IPS-15b (cell line): ENCODE results near the gene RBM15B.
"Not testable (repeated sequence)": the region's sequence is repeated elsewhere in the genome, so short reads cannot be mapped to it uniquely, and the experiment has no call there.

Experiments used
- H3K27me3 ChIP-seq: one replicate; pipeline ENCODE4 v1.6.1; 2013; ENCODE audit warnings: low read length; ENCODE audit not compliant: control insufficient read depth, insufficient read depth
- H3K36me3 ChIP-seq: one replicate; pipeline ENCODE4 v1.6.1; 2013; ENCODE audit warnings: low read length; ENCODE audit not compliant: control insufficient read depth, insufficient read depth
- H3K4me1 ChIP-seq: one replicate; pipeline ENCODE4 v1.6.1; 2013; ENCODE audit warnings: mild to moderate bottlenecking, low read length; ENCODE audit not compliant: control insufficient read depth, insufficient read depth
- H3K4me3 ChIP-seq: one replicate; pipeline ENCODE4 v1.5.1; 2013; ENCODE audit warnings: low read depth, low read length
- H3K9ac ChIP-seq: one replicate; pipeline ENCODE4 v1.6.1; 2013; ENCODE audit warnings: low read depth, mild to moderate bottlenecking, low read length
- H3K9me3 ChIP-seq: one replicate; pipeline ENCODE4 v1.6.1; 2013; ENCODE audit warnings: mild to moderate bottlenecking, low read length; ENCODE audit not compliant: control insufficient read depth, insufficient read depth

RBM15B gene

GRCh38 chr3:51361746-51362145 lies 29.3 kb upstream of the RBM15B start:
- no peaks in the 10 kb centered on the region for H3K9me3 ChIP-seq
- H3K36me3 ChIP-seq = peaks cover 9% of the 10 kb centered on the region
- no peak overlapping the region for H3K4me3 ChIP-seq
- no peaks in the 10 kb centered on the region for H3K27me3 ChIP-seq
- H3K9ac ChIP-seq = no peak overlapping the region
- no peaks in the 10 kb centered on the region for H3K4me1 ChIP-seq

GRCh38 chr3:51362476-51362875 lies 28.6 kb upstream of the RBM15B start:
- H3K4me3 ChIP-seq = no peak overlapping the region
- peaks cover 4% of the 10 kb centered on the region for H3K36me3 ChIP-seq
- H3K4me1 ChIP-seq = no peaks in the 10 kb centered on the region
- H3K9ac ChIP-seq = no peak overlapping the region
- H3K27me3 ChIP-seq = no peaks in the 10 kb centered on the region
- no peaks in the 10 kb centered on the region for H3K9me3 ChIP-seq

GRCh38 chr3:51368276-51368675 lies 22.8 kb upstream of the RBM15B start:
- H3K36me3 ChIP-seq, H3K9me3 ChIP-seq, H3K9ac ChIP-seq, H3K4me1 ChIP-seq, H3K4me3 ChIP-seq, H3K27me3 ChIP-seq: not testable (repeated sequence)

- Histone ChIP-seq H3K4me3 (no peak overlapping the region), H3K4me1 (no peaks in the 10 kb centered on the region)
Observed at GRCh38 chr3:51371943-51372557, 19.0 kb upstream of the RBM15B start.

GRCh38 chr3:51373658-51374421 lies 17.2 kb upstream of the RBM15B start:
- no peaks in the 10 kb centered on the region for H3K9me3 ChIP-seq
- no peaks in the 10 kb centered on the region for H3K27me3 ChIP-seq
- H3K4me1 ChIP-seq = no peaks in the 10 kb centered on the region
- no peak overlapping the region for H3K4me3 ChIP-seq
- H3K36me3 ChIP-seq = peaks cover 4% of the 10 kb centered on the region
- H3K9ac ChIP-seq = no peak overlapping the region

More at GRCh38 chr3:51371943-51372557, 19.0 kb upstream of the RBM15B start:
- H3K36me3 ChIP-seq = peaks cover 8% of the 10 kb centered on the region
- no peaks in the 10 kb centered on the region for H3K9me3 ChIP-seq
- H3K27me3 ChIP-seq = no peaks in the 10 kb centered on the region
- no peak overlapping the region for H3K9ac ChIP-seq

- no peaks in the 10 kb centered on the region for H3K27me3 ChIP-seq
- no peaks in the 10 kb centered on the region for H3K4me1 ChIP-seq
- H3K9ac ChIP-seq = no peak overlapping the region
- H3K9me3 ChIP-seq = no peaks in the 10 kb centered on the region
- peaks cover 4% of the 10 kb centered on the region for H3K36me3 ChIP-seq
- no peak overlapping the region for H3K4me3 ChIP-seq
Observed at GRCh38 chr3:51374456-51374855, 16.6 kb upstream of the RBM15B start.

- no peaks in the 10 kb centered on the region for H3K27me3 ChIP-seq
Observed at GRCh38 chr3:51375136-51375535, 15.9 kb upstream of the RBM15B start.

GRCh38 chr3:51375571-51375970 lies 15.5 kb upstream of the RBM15B start:
- H3K9me3 ChIP-seq = no peaks in the 10 kb centered on the region
- H3K4me3 ChIP-seq = no peak overlapping the region

More at GRCh38 chr3:51375136-51375535, 15.9 kb upstream of the RBM15B start:
- H3K4me1 ChIP-seq = no peaks in the 10 kb centered on the region
- no peak overlapping the region for H3K9ac ChIP-seq
- no peak overlapping the region for H3K4me3 ChIP-seq
- H3K36me3 ChIP-seq = peaks cover 4% of the 10 kb centered on the region
- no peaks in the 10 kb centered on the region for H3K9me3 ChIP-seq

GRCh38 chr3:51378065-51378464 lies 13.0 kb upstream of the RBM15B start:
- H3K36me3 ChIP-seq = peaks cover 4% of the 10 kb centered on the region

More at GRCh38 chr3:51375571-51375970, 15.5 kb upstream of the RBM15B start:
- peaks cover 4% of the 10 kb centered on the region for H3K36me3 ChIP-seq
- no peaks in the 10 kb centered on the region for H3K4me1 ChIP-seq
- no peaks in the 10 kb centered on the region for H3K27me3 ChIP-seq
- H3K9ac ChIP-seq = no peak overlapping the region

GRCh38 chr3:51378726-51379125 lies 12.4 kb upstream of the RBM15B start:
- Histone ChIP-seq H3K4me1 (peaks cover 4% of the 10 kb centered on the region), H3K4me3 (no peak overlapping the region), H3K9ac (no peak overlapping the region), H3K27me3 (no peaks in the 10 kb centered on the region), H3K36me3 (peaks cover 4% of the 10 kb centered on the region), H3K9me3 (no peaks in the 10 kb centered on the region)

More at GRCh38 chr3:51378065-51378464, 13.0 kb upstream of the RBM15B start:
- Histone ChIP-seq H3K9me3 (no peaks in the 10 kb centered on the region), H3K9ac (no peak overlapping the region), H3K27me3 (no peaks in the 10 kb centered on the region), H3K4me1 (no peaks in the 10 kb centered on the region), H3K4me3 (no peak overlapping the region)

- H3K9ac ChIP-seq = no peak overlapping the region
- no peak overlapping the region for H3K4me3 ChIP-seq
- H3K36me3 ChIP-seq = peaks cover 4% of the 10 kb centered on the region
- no peaks in the 10 kb centered on the region for H3K27me3 ChIP-seq
- no peaks in the 10 kb centered on the region for H3K9me3 ChIP-seq
- peaks cover 5% of the 10 kb centered on the region for H3K4me1 ChIP-seq
Observed at GRCh38 chr3:51379301-51379700, 11.8 kb upstream of the RBM15B start.
